Osteoblast (primary cell): ENCODE measurements around the gene SNX17. TPM values are rescaled to one million over a fixed set of nuclear protein-coding genes. Genes with fewer than 3 reads are reported as not detected.

ENCODE experiments used
- DNase-seq: peaks from one replicate; pipeline ENCODE4 v3.0.0; 2011; ENCODE audit warnings: low spot score, mixed read lengths; ENCODE audit not compliant: insufficient read length; ENCODE audit errors: missing footprints
- H2AFZ ChIP-seq: 2 replicates; pipeline ENCODE4 v1.6.0; 2011; ENCODE audit warnings: mild to moderate bottlenecking, low read length
- H3K27ac ChIP-seq: 2 replicates; pipeline ENCODE4 v1.5.1; 2011; ENCODE audit warnings: mild to moderate bottlenecking, low read depth, low read length, moderate library complexity
- H3K27me3 ChIP-seq: 2 replicates; pipeline ENCODE4 v1.6.0; 2012; ENCODE audit warnings: mild to moderate bottlenecking, control low read depth, inconsistent platforms, low read length, moderate library complexity; ENCODE audit not compliant: insufficient read depth
- H3K36me3 ChIP-seq: 2 replicates; pipeline ENCODE4 v1.5.1; 2011; ENCODE audit warnings: mild to moderate bottlenecking, low read length, control low read depth, moderate library complexity; ENCODE audit not compliant: insufficient read depth
- H3K4me1 ChIP-seq: 2 replicates; pipeline ENCODE4 v1.5.1; 2011; ENCODE audit warnings: mild to moderate bottlenecking, low read length, control low read depth, moderate library complexity; ENCODE audit not compliant: insufficient read depth
- H3K4me2 ChIP-seq: 2 replicates; pipeline ENCODE4 v1.6.0; 2011; ENCODE audit warnings: mild to moderate bottlenecking, low read length; ENCODE audit not compliant: insufficient read depth
- H3K4me3 ChIP-seq: fragments of 200-600 bp; sonication (generic); 3 replicates; pipeline ENCODE4 v1.5.1; 2012; ENCODE audit warnings: mild to moderate bottlenecking, low read length, inconsistent platforms; ENCODE audit not compliant: insufficient read depth
- H3K79me2 ChIP-seq: 2 replicates; pipeline ENCODE4 v1.6.0; 2012; ENCODE audit warnings: mild to moderate bottlenecking, low read length, control low read depth, inconsistent platforms; ENCODE audit not compliant: insufficient read depth
- H3K9me3 ChIP-seq: 2 replicates; pipeline ENCODE4 v1.5.1; 2011; ENCODE audit warnings: low read depth, low read length, control low read depth
- H4K20me1 ChIP-seq: 2 replicates; pipeline ENCODE4 v1.6.0; 2012; ENCODE audit warnings: mild to moderate bottlenecking, low read length, control low read depth; ENCODE audit not compliant: insufficient read depth
- total RNA-seq: library from RNA; depleted of rRNA; stranded (reverse); fragments of >200 nt; gene quantifications from 2 replicates; pipeline ENCODE4 v1.2.3, GENCODE V29; 2012
- TF ChIP-seq, protein P1 (sequence below): IDR thresholded peaks from 2 replicates; pipeline ENCODE4 v1.5.1; 2011; ENCODE audit warnings: mild to moderate bottlenecking, low read depth, low read length, moderate library complexity; ENCODE audit errors: extremely low read depth

Gene SNX17
- total RNA-seq, 1 donor = 165 TPM

DNA sequence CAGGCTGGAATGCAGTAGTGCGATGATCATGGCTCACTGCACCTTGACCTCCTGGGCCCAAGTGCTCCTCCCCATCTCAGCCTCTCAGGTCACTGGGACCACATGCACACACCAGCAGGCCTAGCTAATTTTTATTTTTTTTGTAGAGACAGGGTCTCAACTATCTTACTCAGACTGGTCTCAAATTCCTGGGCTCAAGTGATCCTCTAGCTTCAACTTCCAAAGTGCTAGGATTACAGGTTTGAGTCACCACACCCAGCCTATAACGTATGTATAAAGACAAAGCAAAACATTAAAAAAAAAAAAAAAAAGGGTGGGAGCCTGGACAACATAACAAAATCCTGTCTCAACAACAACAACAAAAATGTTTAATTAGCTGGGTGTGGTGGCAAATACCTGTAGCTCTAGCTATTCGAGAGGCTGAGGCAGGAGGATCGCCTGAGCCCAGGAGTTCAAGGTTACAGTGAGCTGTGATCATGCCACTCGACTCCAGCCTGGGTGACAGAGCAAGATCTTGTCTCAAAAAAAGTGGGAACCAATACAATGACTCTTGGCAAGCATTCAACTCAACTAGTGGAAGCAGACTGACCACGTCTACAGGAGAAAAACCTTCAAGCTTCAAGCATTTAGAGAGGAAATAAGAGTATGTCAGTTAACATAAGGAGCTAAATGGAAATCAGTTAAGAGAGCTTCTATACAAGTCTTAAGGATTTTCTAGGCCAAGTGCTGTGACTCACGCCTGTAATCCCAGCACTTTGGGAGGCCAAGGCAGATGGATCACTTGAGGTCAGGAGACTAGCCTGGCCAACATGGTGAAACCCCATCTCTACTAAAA, 16.4 kb upstream of the SNX17 start:
- peaks cover 21% of the 10 kb centered on the region for H3K4me1 ChIP-seq
- no peaks in the 10 kb centered on the region for H3K36me3 ChIP-seq
- H2AFZ ChIP-seq = no peak overlapping the region
- no peaks in the 10 kb centered on the region for H3K27me3 ChIP-seq
- H3K4me3 ChIP-seq = no peak overlapping the region
- H3K27ac ChIP-seq = peak overlapping the region; percentile 59
- peaks cover 81% of the 10 kb centered on the region for H3K79me2 ChIP-seq
- peak overlapping the region; percentile 12 for H3K4me2 ChIP-seq
- TF ChIP-seq, protein P1, sequence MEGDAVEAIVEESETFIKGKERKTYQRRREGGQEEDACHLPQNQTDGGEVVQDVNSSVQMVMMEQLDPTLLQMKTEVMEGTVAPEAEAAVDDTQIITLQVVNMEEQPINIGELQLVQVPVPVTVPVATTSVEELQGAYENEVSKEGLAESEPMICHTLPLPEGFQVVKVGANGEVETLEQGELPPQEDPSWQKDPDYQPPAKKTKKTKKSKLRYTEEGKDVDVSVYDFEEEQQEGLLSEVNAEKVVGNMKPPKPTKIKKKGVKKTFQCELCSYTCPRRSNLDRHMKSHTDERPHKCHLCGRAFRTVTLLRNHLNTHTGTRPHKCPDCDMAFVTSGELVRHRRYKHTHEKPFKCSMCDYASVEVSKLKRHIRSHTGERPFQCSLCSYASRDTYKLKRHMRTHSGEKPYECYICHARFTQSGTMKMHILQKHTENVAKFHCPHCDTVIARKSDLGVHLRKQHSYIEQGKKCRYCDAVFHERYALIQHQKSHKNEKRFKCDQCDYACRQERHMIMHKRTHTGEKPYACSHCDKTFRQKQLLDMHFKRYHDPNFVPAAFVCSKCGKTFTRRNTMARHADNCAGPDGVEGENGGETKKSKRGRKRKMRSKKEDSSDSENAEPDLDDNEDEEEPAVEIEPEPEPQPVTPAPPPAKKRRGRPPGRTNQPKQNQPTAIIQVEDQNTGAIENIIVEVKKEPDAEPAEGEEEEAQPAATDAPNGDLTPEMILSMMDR = no peak
- H3K9me3 ChIP-seq = no peaks in the 10 kb centered on the region
- DNase-seq = no peak
- peaks cover 6% of the 10 kb centered on the region for H4K20me1 ChIP-seq

DNA sequence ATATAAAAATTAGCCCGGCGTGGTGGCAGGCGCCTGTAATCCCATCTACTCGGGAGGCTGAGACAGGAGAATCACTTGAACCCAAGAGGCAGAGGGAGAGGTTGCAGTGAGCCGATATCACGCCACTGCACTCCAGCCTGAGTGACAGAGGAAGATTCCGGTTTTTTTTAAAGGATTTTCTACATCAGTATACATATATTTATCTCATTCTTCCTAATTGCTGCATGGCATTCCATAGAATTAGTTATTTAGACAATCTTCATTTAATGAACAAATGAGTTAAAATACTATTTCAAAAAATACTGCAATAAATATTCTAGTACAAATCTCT, 15.9 kb upstream of the SNX17 start:
- DNase-seq = no peak
- H3K27me3 ChIP-seq = no peaks in the 10 kb centered on the region
- H3K36me3 ChIP-seq = no peaks in the 10 kb centered on the region
- peaks cover 78% of the 10 kb centered on the region for H3K79me2 ChIP-seq
- no peak overlapping the region for H3K4me3 ChIP-seq
- no peak overlapping the region for H3K27ac ChIP-seq
- TF ChIP-seq, protein P1 = no peak
- no peaks in the 10 kb centered on the region for H3K9me3 ChIP-seq
- H4K20me1 ChIP-seq = peaks cover 6% of the 10 kb centered on the region
- peak overlapping the region; percentile 12 for H3K4me2 ChIP-seq
- H3K4me1 ChIP-seq = peaks cover 21% of the 10 kb centered on the region
- H2AFZ ChIP-seq = no peak overlapping the region

DNA sequence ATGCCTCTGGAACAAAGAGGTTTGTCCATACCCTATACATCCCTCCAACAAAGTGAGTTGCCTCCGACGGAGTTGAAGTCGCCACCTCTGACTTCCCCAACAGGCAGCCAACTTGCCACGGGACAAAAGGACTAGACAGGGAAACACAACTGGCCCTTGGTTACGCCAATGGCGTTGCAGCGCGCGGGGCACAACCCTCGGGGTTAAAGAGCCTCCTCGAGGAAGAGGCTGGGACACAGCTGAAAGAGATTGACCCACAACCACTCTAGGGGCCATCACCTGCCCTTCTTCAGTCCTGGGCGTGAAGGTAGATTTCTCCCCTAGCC, 14.4 kb upstream of the SNX17 start:
- Histone ChIP-seq H3K4me1 (peaks cover 21% of the 10 kb centered on the region), H3K9me3 (no peaks in the 10 kb centered on the region), H3K4me3 (peak overlapping the region; percentile 85), H3K4me2 (peak overlapping the region; percentile 68), H3K79me2 (peaks cover 66% of the 10 kb centered on the region), H3K36me3 (no peaks in the 10 kb centered on the region), H3K27ac (peak overlapping the region; percentile 91), H2AFZ (peak overlapping the region; percentile 99), H3K27me3 (no peaks in the 10 kb centered on the region), H4K20me1 (peaks cover 6% of the 10 kb centered on the region)
- TF ChIP-seq, protein P1 = no peak
- no peak for DNase-seq

DNA sequence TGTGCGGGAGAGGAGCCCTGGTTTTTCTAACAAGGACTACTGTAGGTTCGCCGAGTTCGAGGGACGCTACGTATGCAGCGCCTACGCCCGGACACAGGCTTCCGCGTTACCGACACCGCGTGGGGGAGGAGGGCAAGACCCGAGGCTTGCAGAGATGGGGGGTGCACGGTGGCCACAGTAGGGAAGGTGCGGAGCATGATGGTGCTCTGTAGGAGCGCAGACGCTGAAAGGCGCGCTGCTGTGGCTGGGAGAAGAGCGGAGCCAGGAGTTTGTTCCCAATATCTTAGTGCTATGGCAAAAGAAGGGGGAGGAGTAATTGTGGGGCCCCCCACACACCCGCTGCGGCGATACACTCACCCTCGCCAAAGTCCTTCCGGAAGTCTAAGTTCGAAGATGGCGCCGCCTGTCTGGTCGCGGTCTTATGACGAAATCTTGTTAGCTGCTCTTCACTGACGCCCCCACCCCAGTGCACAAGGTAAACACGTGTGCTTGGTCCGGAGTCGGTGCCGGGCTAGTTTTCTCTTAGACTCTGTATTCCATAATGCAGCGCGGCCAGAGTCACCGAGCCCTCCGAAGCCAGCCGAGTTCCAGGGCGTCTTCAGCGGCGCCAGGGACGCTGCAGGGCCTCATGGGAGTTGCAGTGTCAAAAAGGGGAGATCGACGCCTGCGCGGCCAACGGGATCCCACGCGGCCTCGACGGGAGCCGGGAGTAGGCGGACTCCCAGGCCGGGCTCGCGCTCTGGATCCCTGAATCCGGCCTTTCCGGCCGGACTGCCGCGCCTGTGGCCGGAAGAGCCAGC, 13.8 kb upstream of the SNX17 start, which contains the start of gene GTF3C2:
Gene GTF3C2 (minus strand): TSS at position 383 of the 800 bp plus-strand sequence. CDS start 13,210 bp downstream, outside the sequence.
- Histone ChIP-seq H2AFZ (peak within 1 kb of the TSS; percentile 99), H3K9me3 (no peaks in the 10 kb centered on the region), H4K20me1 (peaks cover 6% of the 10 kb centered on the region), H3K4me1 (peaks cover 21% of the 10 kb centered on the region), H3K27me3 (no peaks in the 10 kb centered on the region), H3K27ac (peak within 1 kb of the TSS; percentile 91), H3K4me2 (peak within 1 kb of the TSS; percentile 68), H3K36me3 (no peaks in the 10 kb centered on the region), H3K4me3 (peak within 1 kb of the TSS; percentile 85), H3K79me2 (peaks cover 62% of the 10 kb centered on the region)
- TF ChIP-seq, protein P1 = no peak
- DNase-seq = peak; percentile 99
